HUDEP-2 (cell line): ENCODE results near the gene RAMP1.

Experiments used
- DNase-seq, 76 experiments: peaks; one replicate each; lab custom pipeline; 2025; ENCODE audit not compliant: unreplicated experiment in 76 of 76; lab: John Stamatoyannopoulos, UW

RAMP1 gene

GRCh38 chr2:237876061-237876526 is 16.7 kb downstream of the RAMP1 start:
- DNase-seq = no peak

- DNase-seq = no peak
These were observed 17.1 kb downstream of the RAMP1 start for GRCh38 chr2:237876532-237876931.

GRCh38 chr2:237876951-237877491 is 17.6 kb downstream of the RAMP1 start:
- no peak for DNase-seq

- no peak for DNase-seq
These were observed 18.3 kb downstream of the RAMP1 start for GRCh38 chr2:237877576-237878307.

GRCh38 chr2:237878321-237879057 is 19.1 kb downstream of the RAMP1 start:
- no peak for DNase-seq

GRCh38 chr2:237879058-237879430 is 19.6 kb downstream of the RAMP1 start:
- DNase-seq = no peak

GRCh38 chr2:237879991-237880560 is 20.7 kb downstream of the RAMP1 start:
- no peak for DNase-seq

GRCh38 chr2:237882510-237883481 is 23.4 kb downstream of the RAMP1 start:
- DNase-seq = no peak

- no peak for DNase-seq
These were observed 24.6 kb downstream of the RAMP1 start for GRCh38 chr2:237883951-237884446.

- DNase-seq = no peak
These were observed 25.3 kb downstream of the RAMP1 start for GRCh38 chr2:237884681-237885080.

GRCh38 chr2:237885111-237885930 is 25.9 kb downstream of the RAMP1 start:
- no peak for DNase-seq

GRCh38 chr2:237885931-237886684 is 26.7 kb downstream of the RAMP1 start:
- no peak for DNase-seq

GRCh38 chr2:237886685-237887481 is 27.5 kb downstream of the RAMP1 start:
- no peak for DNase-seq

- no peak for DNase-seq
These were observed 29.0 kb downstream of the RAMP1 start for GRCh38 chr2:237888389-237888788.

GRCh38 chr2:237889016-237889415 is 29.6 kb downstream of the RAMP1 start:
- DNase-seq = no peak

- DNase-seq = no peak
These were observed 30.4 kb downstream of the RAMP1 start for GRCh38 chr2:237889811-237890210.

GRCh38 chr2:237892478-237892877 is 33.1 kb downstream of the RAMP1 start:
- DNase-seq = peak in 18 of 76 experiments; percentile 1 to 60 (median 16)
